ENCODE results near the gene GTF3C1.

DNA sequence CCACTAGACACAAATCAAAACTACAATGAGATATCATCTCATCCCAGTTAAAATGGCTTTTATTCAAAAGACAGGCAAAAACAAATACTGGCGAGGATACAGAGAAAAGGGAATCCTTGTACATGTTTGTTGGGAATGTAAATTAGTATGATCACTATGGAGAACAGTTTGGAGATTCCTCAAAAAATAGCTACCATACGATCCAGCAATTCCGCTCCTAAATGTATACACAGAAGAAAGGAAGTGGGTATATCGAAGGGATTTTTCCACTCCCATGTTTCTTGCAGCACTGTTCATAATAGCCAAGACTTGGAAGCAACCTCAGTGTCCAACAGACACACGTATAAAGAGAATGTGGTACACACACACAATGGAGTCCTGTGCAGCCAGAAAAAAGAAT is 35.5 kb upstream of the GTF3C1 start:
- no peak for TF ChIP-seq MAX (IDR thresholded peaks at IDR 0.05)
- TF ChIP-seq, protein P1, sequence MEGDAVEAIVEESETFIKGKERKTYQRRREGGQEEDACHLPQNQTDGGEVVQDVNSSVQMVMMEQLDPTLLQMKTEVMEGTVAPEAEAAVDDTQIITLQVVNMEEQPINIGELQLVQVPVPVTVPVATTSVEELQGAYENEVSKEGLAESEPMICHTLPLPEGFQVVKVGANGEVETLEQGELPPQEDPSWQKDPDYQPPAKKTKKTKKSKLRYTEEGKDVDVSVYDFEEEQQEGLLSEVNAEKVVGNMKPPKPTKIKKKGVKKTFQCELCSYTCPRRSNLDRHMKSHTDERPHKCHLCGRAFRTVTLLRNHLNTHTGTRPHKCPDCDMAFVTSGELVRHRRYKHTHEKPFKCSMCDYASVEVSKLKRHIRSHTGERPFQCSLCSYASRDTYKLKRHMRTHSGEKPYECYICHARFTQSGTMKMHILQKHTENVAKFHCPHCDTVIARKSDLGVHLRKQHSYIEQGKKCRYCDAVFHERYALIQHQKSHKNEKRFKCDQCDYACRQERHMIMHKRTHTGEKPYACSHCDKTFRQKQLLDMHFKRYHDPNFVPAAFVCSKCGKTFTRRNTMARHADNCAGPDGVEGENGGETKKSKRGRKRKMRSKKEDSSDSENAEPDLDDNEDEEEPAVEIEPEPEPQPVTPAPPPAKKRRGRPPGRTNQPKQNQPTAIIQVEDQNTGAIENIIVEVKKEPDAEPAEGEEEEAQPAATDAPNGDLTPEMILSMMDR (IDR thresholded peaks at IDR 0.05; ENCODE audit: low read depth, low read length, missing input control) = no peak
- no peak for TF ChIP-seq RAD21 (IDR thresholded peaks at IDR 0.05)
- TF ChIP-seq, protein P2, sequence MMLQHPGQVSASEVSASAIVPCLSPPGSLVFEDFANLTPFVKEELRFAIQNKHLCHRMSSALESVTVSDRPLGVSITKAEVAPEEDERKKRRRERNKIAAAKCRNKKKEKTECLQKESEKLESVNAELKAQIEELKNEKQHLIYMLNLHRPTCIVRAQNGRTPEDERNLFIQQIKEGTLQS (IDR thresholded peaks at IDR 0.05) = no peak
- no peak for TF ChIP-seq YY1 (IDR thresholded peaks at IDR 0.05)
- no peak for TF ChIP-seq GABPA (IDR thresholded peaks at IDR 0.05 in 1 of 2, conservative IDR thresholded peaks at IDR 0.05 in 1 of 2)
- no peak for TF ChIP-seq JUND (IDR thresholded peaks at IDR 0.05)

Data from liver (tissue), 3 donors.